Lower leg skin (tissue), 4 donors: Measurements from ENCODE around the gene LRIT1. TPM values are rescaled to one million over a fixed set of nuclear protein-coding genes. Genes with fewer than 3 reads are reported as not detected.
A peak's percentile ranks its signal among the peaks of the same experiment; 100 is the strongest.

Experiments
- DNase-seq, 2 donors: peaks; one replicate each; pipeline ENCODE4 v3.0.0-alpha.2; 2019; ENCODE audit warnings: low spot score in 2 of 2
- H3K4me3 ChIP-seq: fragments of 200-600 bp; sonication (generic); 2 replicates; pipeline ENCODE4 v1.5.1; 2017; ENCODE audit warnings: mild to moderate bottlenecking, low read depth; ENCODE audit not compliant: poor library complexity, severe bottlenecking
- POLR2A ChIP-seq, 2 donors: fragments of 450-650 bp; IDR thresholded peaks; one replicate each; pipeline ENCODE4 v1.6.1; 2016 to 2017; ENCODE audit warnings: antibody characterized with exemption in 2 of 2, mild to moderate bottlenecking in 1 of 2, moderate library complexity in 1 of 2
- WGBS, 2 donors: methylation state at CpG; one replicate each; pipeline ENCODE4 v1.1.5; 2018; 5-methylcytosine and 5-hydroxymethylcytosine counted together
- intact Hi-C: fragments of 100-400 bp; cut with DNase I; formaldehyde crosslinking; loops from one replicate; pipeline ENCODE4 v1.15.0; 2023; ENCODE audit warnings: low total_unique reads
- total RNA-seq, 4 donors: library from RNA; depleted of rRNA; stranded (reverse); fragments of >200 nt; gene quantifications; one replicate each; pipeline ENCODE4 v1.1.0, GENCODE V29; 2016
- TF ChIP-seq, protein P1 (sequence below), 3 donors: fragments of 450-650 bp; IDR thresholded peaks; one replicate each; pipeline ENCODE4 v1.5.1; 2016; ENCODE audit warnings: antibody characterized with exemption in 3 of 3, mild to moderate bottlenecking in 3 of 3, moderate library complexity in 2 of 3

LRIT1 gene
- total RNA-seq, 4 donors from 2014 or later, result 0.19 TPM; not detected in 3

DNA sequence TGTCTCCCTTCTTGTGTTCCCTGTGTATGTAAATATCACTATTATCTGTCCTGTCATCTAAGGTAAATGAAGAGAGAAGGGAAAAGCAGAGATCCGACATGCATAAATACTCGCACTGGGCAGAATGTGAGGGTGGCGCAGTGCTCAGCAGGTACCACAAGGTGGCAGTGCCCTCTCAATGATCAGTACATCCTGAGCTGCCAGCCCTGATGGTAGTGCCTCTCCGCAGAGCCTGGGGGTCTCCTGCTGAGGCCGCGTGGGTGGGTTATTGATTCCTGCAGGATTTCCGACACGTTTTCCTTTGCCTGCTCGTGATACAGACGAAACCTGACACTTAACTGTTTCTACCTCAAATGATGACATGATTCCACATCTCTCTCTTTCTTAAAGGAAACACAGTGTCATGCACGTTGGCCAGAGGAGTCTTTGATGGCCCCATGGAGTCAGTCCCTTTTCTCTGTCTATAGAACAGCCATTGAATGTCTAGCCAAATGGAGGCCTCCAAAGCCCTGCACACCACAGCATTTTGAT lies 23.3 kb upstream of the LRIT1 start:
- no peak overlapping the region for H3K4me3 ChIP-seq
- no peak for TF ChIP-seq POLR2A (IDR thresholded peaks at IDR 0.05)
- TF ChIP-seq, protein P1, sequence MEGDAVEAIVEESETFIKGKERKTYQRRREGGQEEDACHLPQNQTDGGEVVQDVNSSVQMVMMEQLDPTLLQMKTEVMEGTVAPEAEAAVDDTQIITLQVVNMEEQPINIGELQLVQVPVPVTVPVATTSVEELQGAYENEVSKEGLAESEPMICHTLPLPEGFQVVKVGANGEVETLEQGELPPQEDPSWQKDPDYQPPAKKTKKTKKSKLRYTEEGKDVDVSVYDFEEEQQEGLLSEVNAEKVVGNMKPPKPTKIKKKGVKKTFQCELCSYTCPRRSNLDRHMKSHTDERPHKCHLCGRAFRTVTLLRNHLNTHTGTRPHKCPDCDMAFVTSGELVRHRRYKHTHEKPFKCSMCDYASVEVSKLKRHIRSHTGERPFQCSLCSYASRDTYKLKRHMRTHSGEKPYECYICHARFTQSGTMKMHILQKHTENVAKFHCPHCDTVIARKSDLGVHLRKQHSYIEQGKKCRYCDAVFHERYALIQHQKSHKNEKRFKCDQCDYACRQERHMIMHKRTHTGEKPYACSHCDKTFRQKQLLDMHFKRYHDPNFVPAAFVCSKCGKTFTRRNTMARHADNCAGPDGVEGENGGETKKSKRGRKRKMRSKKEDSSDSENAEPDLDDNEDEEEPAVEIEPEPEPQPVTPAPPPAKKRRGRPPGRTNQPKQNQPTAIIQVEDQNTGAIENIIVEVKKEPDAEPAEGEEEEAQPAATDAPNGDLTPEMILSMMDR (IDR thresholded peaks at IDR 0.05), result peak in 1 of 3 donors; percentile 82
- 0 to 4% methylated on average over 11 of the region's 11 CpGs for WGBS, 2 donors
- DNase-seq, result peak; percentile 47 to 93
- intact Hi-C loops, result loop anchor here (5.0 to 10.0 kb wide), 2 partner anchors 110 to 273 kb away; no protein-coding TSS in a partner anchor

DNA sequence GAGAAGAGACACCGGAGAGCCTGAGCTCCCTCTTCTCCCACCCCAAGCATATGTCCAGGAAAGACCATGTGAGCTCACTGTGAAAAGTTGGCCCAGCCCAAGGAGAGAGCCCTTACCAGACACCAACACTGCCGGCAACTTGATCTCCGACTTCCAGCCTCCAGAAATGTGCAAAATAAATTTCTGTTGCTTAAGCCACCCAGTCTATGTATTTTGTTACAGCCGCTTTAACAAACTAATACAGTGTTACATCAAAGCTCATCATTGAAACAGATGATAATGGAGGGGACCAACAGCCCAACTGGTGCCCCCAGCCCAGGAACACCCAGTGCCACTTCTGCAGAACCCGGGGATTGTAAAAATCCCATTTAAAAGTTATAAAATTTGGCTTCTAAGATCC lies 22.4 kb upstream of the LRIT1 start:
- intact Hi-C loops, result loop anchor here (5.0 to 10.0 kb wide), 2 partner anchors 111 to 274 kb away; no protein-coding TSS in a partner anchor
- H3K4me3 ChIP-seq, result no peak overlapping the region
- WGBS, 2 donors, result 78% methylated on average over 5 of the region's 5 CpGs
- TF ChIP-seq, protein P1 (IDR thresholded peaks at IDR 0.05), result no peak
- TF ChIP-seq POLR2A (IDR thresholded peaks at IDR 0.05), result no peak
- DNase-seq, result peak in 1 of 2 donors; percentile 31

DNA sequence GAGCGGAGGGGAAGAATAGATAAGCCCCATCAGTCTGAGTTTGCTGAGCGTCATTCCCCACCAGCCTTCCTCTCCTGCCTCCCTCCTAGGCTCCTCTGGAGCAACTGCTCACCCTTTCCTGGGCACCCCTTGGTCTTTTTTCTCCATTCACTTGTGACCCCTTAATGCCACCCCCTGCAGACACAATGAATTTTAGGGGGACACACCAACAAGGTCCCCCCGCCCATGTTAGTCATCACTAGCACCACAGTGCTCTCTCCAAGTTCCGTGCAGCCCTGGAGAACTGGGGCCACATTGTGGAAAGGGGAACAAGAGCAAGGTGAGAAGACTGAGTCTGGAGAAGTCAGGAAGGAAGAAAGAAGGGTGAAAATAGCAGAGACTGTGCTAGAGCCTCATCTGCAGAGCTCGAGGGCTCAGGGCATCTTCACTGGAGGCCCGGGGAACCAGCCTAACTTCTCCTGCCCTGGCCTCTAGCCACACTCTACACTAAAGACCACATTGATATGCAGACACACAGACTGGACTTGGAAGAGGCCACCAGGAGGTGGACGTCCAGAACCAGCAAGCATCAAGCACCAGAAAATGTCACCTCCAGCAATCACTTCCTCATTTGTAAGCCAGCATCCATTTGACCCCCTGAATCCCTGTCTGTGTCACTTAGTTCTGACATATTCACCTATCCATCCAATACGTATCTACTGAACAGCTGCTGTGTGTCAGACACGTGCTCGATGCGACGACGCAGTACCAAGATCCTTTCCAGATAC lies 21.0 kb upstream of the LRIT1 start:
- H3K4me3 ChIP-seq, result no peak overlapping the region
- intact Hi-C loops, result loop anchor here (5.0 to 10.0 kb wide), 2 partner anchors 112 to 275 kb away; no protein-coding TSS in a partner anchor
- WGBS, 2 donors, result 77 to 80% methylated on average over 13 of the region's 13 CpGs
- peak in 1 of 2 donors; percentile 72 for DNase-seq
- TF ChIP-seq, protein P1 (IDR thresholded peaks at IDR 0.05), result no peak
- TF ChIP-seq POLR2A (IDR thresholded peaks at IDR 0.05), result no peak

DNA sequence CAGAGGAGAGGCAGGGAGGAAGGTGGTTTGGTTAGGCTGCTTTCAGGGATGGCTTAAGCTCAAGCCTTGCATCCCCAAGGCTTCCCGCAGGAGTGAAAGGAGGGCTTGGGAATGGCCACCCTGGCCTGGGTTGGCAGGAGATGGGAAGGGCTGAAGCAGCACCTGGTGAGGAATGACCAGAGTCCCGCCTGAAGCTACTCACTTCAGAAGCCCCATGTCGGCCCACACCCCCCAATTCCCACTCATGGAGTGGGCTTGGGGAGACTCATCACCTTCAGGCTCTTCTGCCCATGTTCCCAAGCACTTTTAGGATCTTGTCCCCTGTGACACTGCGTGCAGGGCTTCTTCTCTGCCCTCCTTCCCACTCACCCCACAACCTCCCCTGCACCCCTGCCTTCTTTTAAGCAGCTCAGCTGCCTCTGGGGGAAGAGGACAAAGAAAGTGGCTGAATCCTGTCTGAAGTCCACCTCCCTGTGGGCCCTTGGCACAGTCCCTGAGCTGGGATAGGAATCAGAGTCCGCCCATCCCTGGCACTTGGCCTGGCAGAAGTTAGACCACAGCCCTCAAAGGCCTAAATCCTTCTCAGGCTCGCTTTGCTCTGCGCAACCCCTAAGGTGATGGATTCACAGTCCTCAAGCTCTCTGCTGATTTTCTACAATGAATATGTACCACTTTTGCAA lies 20.0 kb upstream of the LRIT1 start:
- TF ChIP-seq, protein P1 (IDR thresholded peaks at IDR 0.05), result no peak
- TF ChIP-seq POLR2A (IDR thresholded peaks at IDR 0.05), result no peak
- no peak overlapping the region for H3K4me3 ChIP-seq
- WGBS, 2 donors, result 82 to 85% methylated on average over 7 of the region's 7 CpGs
- DNase-seq, result peak in 1 of 2 donors; percentile 60
- intact Hi-C loops, result loop anchor here (5.0 to 10.0 kb wide), 2 partner anchors 113 to 276 kb away; no protein-coding TSS in a partner anchor

DNA sequence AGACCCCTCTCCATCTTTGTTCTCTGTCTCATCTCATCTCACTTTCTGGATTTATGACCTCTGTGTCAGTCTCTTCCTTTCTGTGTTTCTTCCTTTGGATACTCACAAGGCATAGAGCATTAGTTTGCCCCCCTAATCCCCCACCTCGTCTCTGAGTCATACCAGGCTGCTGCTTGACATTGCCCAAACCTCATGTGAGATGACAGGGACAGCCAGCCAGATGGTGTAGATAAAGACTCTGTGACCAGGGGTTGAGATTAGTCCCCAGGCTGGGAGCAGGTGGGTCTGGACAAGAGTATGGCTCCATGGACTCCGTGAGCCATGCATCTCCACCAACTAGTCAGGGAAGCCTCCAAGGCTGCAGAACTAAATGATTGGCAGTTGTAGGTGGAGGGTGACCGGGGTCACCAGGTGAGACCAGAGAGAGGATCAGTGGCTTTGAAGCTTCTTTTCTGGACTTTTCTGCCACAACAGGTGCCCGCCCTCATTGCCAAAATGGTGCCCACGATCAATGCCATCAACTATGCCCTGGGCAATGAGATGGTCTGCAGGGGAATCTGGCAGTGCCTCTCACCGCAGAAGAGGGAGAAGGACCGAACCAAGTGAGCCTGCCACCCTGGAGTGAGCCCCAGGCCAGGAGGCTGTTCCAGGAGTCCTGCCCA lies 16.8 kb upstream of the LRIT1 start:
- intact Hi-C loops, result no loop called here
- TF ChIP-seq, protein P1 (IDR thresholded peaks at IDR 0.05), result no peak
- no peak for TF ChIP-seq POLR2A (IDR thresholded peaks at IDR 0.05)
- DNase-seq, result peak in 1 of 2 donors; percentile 54
- H3K4me3 ChIP-seq, result no peak overlapping the region
- WGBS, 2 donors, result 74 to 79% methylated on average over 4 to 7 of the region's 7 CpGs
